Stimulated activated naive B cell treated with anti-CD40 and anti-IgM and Interleukin-4, amounts not matched to agents 10 μg/mL and 1 μg/mL and 100 μg/mL, for 72 hours (primary cell): ENCODE data around the gene PEX11B.
A peak's percentile ranks its signal among the peaks of the same experiment; 100 is the strongest.

Experiments used
- ATAC-seq, 2 donors: fragments of 150-1000 bp; cut with Tn5 transposase; replicated peaks; 2 replicates each; pipeline ENCODE4 v1.10.0; 2021; ENCODE audit warnings: moderate library complexity in 1 of 2
- DNase-seq: peaks from one replicate; pipeline ENCODE4 v3.0.0; 2021
- H3K27ac Mint-ChIP-seq: one replicate; pipeline ENCODE4 v1.8.0; 2022; ENCODE audit warnings: mild to moderate bottlenecking, mixed read lengths
- H3K27me3 Mint-ChIP-seq, 2 donors: one replicate each; pipeline ENCODE4 v1.8.0; 2022; ENCODE audit warnings: mixed read lengths in 2 of 2
- H3K36me3 Mint-ChIP-seq, 2 donors: one replicate each; pipeline ENCODE4 v1.8.0; 2022; ENCODE audit warnings: mixed read lengths in 2 of 2, mild to moderate bottlenecking in 1 of 2
- H3K4me1 Mint-ChIP-seq, 2 donors: one replicate each; pipeline ENCODE4 v1.8.0; 2022; ENCODE audit warnings: mixed read lengths in 2 of 2, mild to moderate bottlenecking in 1 of 2
- H3K4me3 Mint-ChIP-seq, 2 donors: one replicate each; pipeline ENCODE4 v1.8.0; 2022; ENCODE audit warnings: mild to moderate bottlenecking in 2 of 2, mixed read lengths in 2 of 2, moderate library complexity in 1 of 2
- H3K9me3 Mint-ChIP-seq, 2 donors: one replicate each; pipeline ENCODE4 v1.8.0; 2022; ENCODE audit warnings: mixed read lengths in 2 of 2, mild to moderate bottlenecking in 1 of 2

Gene PEX11B, protein sequence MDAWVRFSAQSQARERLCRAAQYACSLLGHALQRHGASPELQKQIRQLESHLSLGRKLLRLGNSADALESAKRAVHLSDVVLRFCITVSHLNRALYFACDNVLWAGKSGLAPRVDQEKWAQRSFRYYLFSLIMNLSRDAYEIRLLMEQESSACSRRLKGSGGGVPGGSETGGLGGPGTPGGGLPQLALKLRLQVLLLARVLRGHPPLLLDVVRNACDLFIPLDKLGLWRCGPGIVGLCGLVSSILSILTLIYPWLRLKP

GRCh38 chr1:145918144-145918991 is at the start of gene PEX11B:
Gene PEX11B, minus strand, starts transcription at chr1:145918717. Its CDS starts 29 bp downstream, at chr1:145918688.
- Mint-ChIP-seq H3K4me1 (peaks cover 25 to 56% of the 10 kb centered on the region in 2 donors), H3K9me3 (no peaks in the 10 kb centered on the region), H3K4me3 (peak within 1 kb of the TSS; percentile 94 to 99)

DNA sequence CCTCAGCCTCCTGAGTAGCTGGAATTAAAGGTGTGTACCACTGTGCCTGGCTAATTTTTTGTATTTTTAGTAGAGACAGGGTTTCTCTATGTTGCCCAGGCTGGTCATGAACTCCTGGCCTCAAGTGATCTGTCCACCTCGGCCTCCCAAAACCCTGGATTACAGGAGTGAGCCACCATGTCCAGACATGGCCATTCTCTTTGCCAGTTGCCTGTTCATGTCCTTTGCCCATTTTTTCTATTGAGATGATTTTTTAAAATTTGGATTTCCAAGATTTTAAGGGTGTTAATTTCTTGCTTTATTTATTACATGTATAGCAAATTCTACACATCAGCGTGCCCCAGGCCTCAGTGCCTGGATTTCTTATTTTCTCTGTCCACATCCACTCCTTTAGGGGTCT is 48.8 kb upstream of the PEX11B start:
- ATAC-seq: no peak
- H3K27ac Mint-ChIP-seq: no peak overlapping the region
- no peaks in the 10 kb centered on the region for H3K9me3 Mint-ChIP-seq
- no peak overlapping the region for H3K4me3 Mint-ChIP-seq
- peaks cover 20 to 26% of the 10 kb centered on the region in 2 donors for H3K4me1 Mint-ChIP-seq
- no peaks in the 10 kb centered on the region for H3K27me3 Mint-ChIP-seq
- peaks cover 9 to 13% of the 10 kb centered on the region in 2 donors for H3K36me3 Mint-ChIP-seq
- DNase-seq: no peak

More at GRCh38 chr1:145918144-145918991, at the start of gene PEX11B:
- no peaks in the 10 kb centered on the region for H3K27me3 Mint-ChIP-seq
- peaks cover 25 to 50% of the 10 kb centered on the region in 2 donors for H3K36me3 Mint-ChIP-seq
- H3K27ac Mint-ChIP-seq: peak within 1 kb of the TSS; percentile 97
- peak; percentile 92 to 94 for ATAC-seq
- peak; percentile 90 for DNase-seq

DNA sequence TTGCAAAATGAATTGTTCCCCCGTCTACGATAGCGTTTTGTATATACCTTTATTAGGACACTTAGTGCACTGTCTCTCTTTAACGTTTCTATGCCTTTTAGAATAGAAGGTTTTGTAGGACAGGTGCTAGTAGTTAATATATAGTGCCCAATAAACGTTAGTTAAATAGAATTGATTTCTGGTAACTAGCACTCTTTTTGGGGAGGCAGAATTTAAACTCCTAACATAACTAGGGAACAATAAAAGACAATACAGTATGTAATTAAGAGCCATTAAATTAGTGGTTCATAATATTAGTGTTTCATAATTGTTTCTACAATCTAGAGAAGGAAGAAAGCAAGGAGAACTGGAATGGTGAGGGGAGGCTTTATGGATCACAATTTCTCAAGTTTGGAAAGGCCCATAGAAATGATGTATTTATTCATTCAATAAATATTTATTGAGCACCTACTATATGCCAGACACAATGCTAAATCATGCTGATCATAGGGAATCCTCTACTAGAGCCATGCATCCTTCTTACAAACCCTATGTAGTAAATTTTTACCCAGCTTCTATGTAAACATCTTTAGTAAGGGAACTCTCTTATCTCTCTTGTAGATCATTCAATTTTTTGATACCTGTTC is 46.7 kb upstream of the PEX11B start:
- no peaks in the 10 kb centered on the region for H3K27me3 Mint-ChIP-seq
- peaks cover 29 to 45% of the 10 kb centered on the region in 2 donors for H3K4me1 Mint-ChIP-seq
- no peaks in the 10 kb centered on the region for H3K9me3 Mint-ChIP-seq
- no peak for ATAC-seq
- no peak for DNase-seq
- H3K36me3 Mint-ChIP-seq: peaks cover 9 to 10% of the 10 kb centered on the region in 2 donors
- peak overlapping the region; percentile 94 for H3K27ac Mint-ChIP-seq
- H3K4me3 Mint-ChIP-seq: peak overlapping the region; percentile 90

DNA sequence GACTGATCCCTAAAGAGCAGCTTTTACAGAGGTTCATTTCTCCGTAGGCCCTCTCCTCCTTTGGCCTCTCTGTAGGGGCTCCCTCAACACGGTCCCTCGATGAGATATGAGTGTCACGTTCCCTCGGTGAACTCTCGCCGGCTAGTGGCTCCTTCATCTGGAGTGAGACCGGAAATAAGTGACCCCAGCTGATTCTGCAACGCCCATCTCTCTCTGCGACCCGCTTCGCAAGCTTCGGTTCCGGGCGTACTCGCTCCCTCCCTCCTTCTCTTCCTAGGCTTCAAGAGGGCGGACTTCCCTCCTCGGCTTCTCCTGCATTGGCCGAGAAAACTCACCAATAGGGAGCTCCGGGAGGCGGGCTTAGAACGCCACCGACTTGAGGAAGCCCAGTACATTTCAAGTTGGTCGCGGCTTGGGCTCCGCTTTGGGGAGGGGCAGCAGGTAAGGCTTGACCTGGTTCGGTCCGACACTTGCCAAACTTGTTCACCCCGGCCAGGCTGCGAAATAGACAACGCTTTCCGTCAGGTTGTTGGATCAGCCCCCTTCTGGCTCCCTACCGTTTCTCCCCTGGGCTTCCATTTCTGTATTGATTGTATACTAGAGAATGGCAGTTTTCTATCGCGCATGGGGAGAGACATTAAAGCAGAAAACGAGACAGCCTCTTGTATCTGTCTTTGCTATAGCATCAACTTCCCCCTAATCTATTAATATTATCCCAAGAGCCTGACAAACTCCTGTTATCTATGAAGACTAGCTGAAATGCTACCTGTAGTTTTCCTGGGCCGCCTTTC is 46.0 kb upstream of the PEX11B start, which contains the start of the genes ANKRD34A and POLR3GL:
TSS of gene ANKRD34A (minus strand) at position 248 of the 791 bp plus-strand sequence. CDS start 2,816 bp downstream, outside the sequence.
TSS of gene POLR3GL (plus strand) at position 363 of the 791 bp plus-strand sequence. CDS start 10,176 bp downstream, outside the sequence.
- no peaks in the 10 kb centered on the region for H3K27me3 Mint-ChIP-seq
- no peaks in the 10 kb centered on the region for H3K9me3 Mint-ChIP-seq
- H3K4me1 Mint-ChIP-seq: peaks cover 32 to 52% of the 10 kb centered on the region in 2 donors
- peak; percentile 87 for DNase-seq
- peak; percentile 90 for ATAC-seq
- H3K4me3 Mint-ChIP-seq: peak within 1 kb of the TSS; percentile 90 to 96
- H3K36me3 Mint-ChIP-seq: peaks cover 9 to 10% of the 10 kb centered on the region in 2 donors
- peak within 1 kb of the TSS; percentile 94 for H3K27ac Mint-ChIP-seq

DNA sequence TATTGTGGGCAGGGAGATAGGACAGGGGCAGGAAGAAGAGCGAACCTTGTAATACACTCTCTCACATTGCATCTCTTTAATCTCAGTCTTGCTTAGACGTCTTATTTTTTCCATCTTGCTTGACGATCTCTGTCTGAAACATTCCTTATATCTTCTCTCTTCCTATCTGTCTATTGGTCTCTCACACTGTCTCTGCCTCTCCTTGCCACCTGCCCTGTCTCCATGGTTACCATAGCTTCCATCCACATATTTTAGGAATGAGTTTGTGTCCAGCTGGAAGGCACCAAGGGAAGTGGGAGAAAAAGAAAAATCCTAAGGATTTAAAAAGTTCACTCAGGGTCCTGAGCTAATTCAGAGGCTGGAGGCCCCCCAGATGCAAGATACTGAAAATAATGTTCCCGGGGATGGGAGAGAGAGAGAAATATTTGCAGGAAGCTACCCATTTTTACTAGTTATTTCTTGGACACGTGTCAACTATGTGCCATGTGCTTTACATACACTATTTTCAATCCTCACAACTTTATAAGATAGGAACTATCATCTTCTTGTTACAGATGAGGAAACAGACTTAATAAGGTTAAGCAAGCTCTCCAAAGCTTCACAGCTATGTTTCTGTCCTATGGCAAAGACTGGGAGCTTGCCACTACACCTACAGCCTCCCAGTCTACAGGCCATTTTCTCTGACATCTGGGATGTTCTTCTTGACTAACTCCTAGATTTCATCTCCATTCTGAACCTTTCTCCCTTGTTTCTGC is 44.9 kb upstream of the PEX11B start:
- H3K4me1 Mint-ChIP-seq: peaks cover 36 to 63% of the 10 kb centered on the region in 2 donors
- peak overlapping the region; percentile 90 to 96 for H3K4me3 Mint-ChIP-seq
- H3K36me3 Mint-ChIP-seq: peaks cover 7 to 10% of the 10 kb centered on the region in 2 donors
- DNase-seq: no peak
- H3K9me3 Mint-ChIP-seq: no peaks in the 10 kb centered on the region
- H3K27me3 Mint-ChIP-seq: no peaks in the 10 kb centered on the region
- H3K27ac Mint-ChIP-seq: peak overlapping the region; percentile 94
- no peak for ATAC-seq

GRCh38 chr1:145962157-145963102 is 43.9 kb upstream of the PEX11B start:
- H3K4me1 Mint-ChIP-seq: peaks cover 40 to 70% of the 10 kb centered on the region in 2 donors
- no peaks in the 10 kb centered on the region for H3K9me3 Mint-ChIP-seq
- no peak for DNase-seq
- H3K4me3 Mint-ChIP-seq: peak overlapping the region; percentile 96
- peaks cover 3 to 4% of the 10 kb centered on the region in 2 donors for H3K36me3 Mint-ChIP-seq
- ATAC-seq: no peak
- H3K27ac Mint-ChIP-seq: peak overlapping the region; percentile 92
- no peaks in the 10 kb centered on the region for H3K27me3 Mint-ChIP-seq

DNA sequence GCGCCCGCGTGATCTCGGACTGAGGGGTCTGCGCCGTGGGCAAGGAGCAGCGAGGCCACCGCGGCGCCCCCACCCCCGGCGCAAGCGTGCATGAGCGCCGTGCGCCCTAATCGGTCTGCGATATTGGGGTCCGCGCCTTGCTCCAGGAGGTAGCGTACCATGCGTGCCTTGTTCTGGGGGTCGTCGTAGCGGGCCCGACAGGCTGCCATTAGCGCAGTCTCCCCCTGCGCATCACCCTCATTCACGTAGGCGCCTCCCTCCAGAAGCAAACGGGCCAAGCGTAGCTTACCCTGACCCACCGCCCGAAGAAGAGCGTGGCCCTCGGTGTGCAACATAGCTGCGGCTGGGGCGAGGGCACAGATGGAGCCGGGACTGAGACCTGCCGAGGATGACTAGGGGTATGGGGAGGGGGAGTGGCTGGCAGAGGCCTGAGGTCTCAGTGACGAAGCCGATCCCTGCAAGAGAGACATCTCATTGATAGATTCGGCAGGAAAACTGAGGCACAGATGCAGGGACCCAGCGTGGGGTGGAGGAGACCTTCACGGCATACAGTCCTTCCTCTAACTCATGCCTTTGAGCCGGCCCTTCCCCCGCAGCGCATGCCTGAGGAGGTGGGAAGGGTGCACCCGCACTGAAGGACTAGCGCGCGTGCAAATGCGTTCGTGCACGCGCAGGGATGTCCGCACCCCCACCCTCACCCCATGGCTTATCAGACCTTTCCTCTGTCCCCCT is 43.1 kb upstream of the PEX11B start:
- Mint-ChIP-seq H3K36me3 (no peaks in the 10 kb centered on the region), H3K4me3 (peak overlapping the region; percentile 96), H3K27me3 (no peaks in the 10 kb centered on the region), H3K27ac (peak overlapping the region; percentile 92), H3K4me1 (peaks cover 46 to 76% of the 10 kb centered on the region in 2 donors), H3K9me3 (no peaks in the 10 kb centered on the region)
- no peak for DNase-seq
- no peak for ATAC-seq

- no peak for ATAC-seq
- Mint-ChIP-seq H3K27ac (peak overlapping the region; percentile 92), H3K27me3 (no peaks in the 10 kb centered on the region), H3K9me3 (no peaks in the 10 kb centered on the region), H3K36me3 (no peaks in the 10 kb centered on the region), H3K4me1 (peaks cover 46 to 79% of the 10 kb centered on the region in 2 donors), H3K4me3 (peak overlapping the region; percentile 96)
- no peak for DNase-seq
Observed at GRCh38 chr1:145961109-145961424, 42.5 kb upstream of the PEX11B start.

GRCh38 chr1:145960468-145961108 is 42.1 kb upstream of the PEX11B start:
- no peak for ATAC-seq
- Mint-ChIP-seq H3K4me3 (peak overlapping the region; percentile 96), H3K27me3 (no peaks in the 10 kb centered on the region), H3K36me3 (no peaks in the 10 kb centered on the region), H3K27ac (peak overlapping the region; percentile 92), H3K4me1 (peaks cover 47 to 84% of the 10 kb centered on the region in 2 donors), H3K9me3 (no peaks in the 10 kb centered on the region)
- DNase-seq: no peak

DNA sequence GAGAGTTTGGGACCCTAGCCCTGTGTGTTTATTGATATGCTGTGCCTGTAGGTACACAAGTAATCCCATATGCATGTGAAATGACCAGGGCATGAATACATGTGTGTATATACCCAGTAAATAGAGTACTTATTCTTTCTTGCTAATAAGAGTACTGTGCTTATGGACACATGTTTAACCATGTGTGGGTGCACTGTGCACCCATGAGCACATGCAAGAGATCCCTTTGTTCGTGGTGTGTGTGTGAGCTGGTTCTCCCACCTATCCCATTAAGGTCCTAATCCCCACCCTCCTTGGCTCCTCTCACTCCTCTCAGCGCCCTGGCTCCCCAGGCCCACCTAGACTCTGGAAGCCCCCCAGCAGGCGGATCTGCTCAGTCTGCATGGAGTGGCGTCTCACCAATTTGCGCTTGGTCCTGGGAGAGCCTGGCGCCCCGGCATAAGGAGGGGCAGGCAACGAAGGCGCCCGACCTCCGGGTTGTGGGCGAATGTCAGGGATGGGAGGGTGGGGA is 41.5 kb upstream of the PEX11B start:
- Mint-ChIP-seq H3K9me3 (no peaks in the 10 kb centered on the region), H3K27ac (no peak overlapping the region), H3K4me1 (peaks cover 50 to 85% of the 10 kb centered on the region in 2 donors), H3K36me3 (no peaks in the 10 kb centered on the region), H3K27me3 (no peaks in the 10 kb centered on the region), H3K4me3 (peak overlapping the region; percentile 96)
- ATAC-seq (no peak), DNase-seq (no peak)

- peaks cover 0 to 2% of the 10 kb centered on the region in 2 donors for H3K36me3 Mint-ChIP-seq
- peak overlapping the region in 1 of 2 donors; percentile 33 for H3K4me3 Mint-ChIP-seq
- H3K9me3 Mint-ChIP-seq: no peaks in the 10 kb centered on the region
- H3K27me3 Mint-ChIP-seq: no peaks in the 10 kb centered on the region
- no peak for DNase-seq
- peaks cover 53 to 90% of the 10 kb centered on the region in 2 donors for H3K4me1 Mint-ChIP-seq
- no peak for ATAC-seq
- peak overlapping the region; percentile 7 for H3K27ac Mint-ChIP-seq
Observed at GRCh38 chr1:145959333-145959732, 40.8 kb upstream of the PEX11B start.
